Measurements from ENCODE around the gene TBC1D8.

The TBC1D8 gene

GRCh38 chr2:101041413-101041812 is 109.8 kb downstream of the TBC1D8 start:
- Histone ChIP-seq H3K36me3 (ENCODE audit: control insufficient read depth, insufficient read depth, low read length) (peaks cover 17% of the 10 kb centered on the region; the same call in 1 of the 2 replicates), H3K27ac (ENCODE audit: low read depth, low read length) (no peak overlapping the region), H3K4me1 (ENCODE audit: control insufficient read depth, insufficient read depth, low read length) (no peaks in the 10 kb centered on the region), H3K4me3 (ENCODE audit: low read depth, low read length) (no peak overlapping the region), H3K27me3 (ENCODE audit: control insufficient read depth, insufficient read depth, low read length) (no peaks in the 10 kb centered on the region), H3K9me3 (ENCODE audit: control insufficient read depth, insufficient read depth, low read depth, low read length) (no peaks in the 10 kb centered on the region), H3K9ac (ENCODE audit: low read length) (no peak overlapping the region)

- H3K4me1 ChIP-seq (ENCODE audit: control insufficient read depth, insufficient read depth, low read length): no peaks in the 10 kb centered on the region
- no peaks in the 10 kb centered on the region for H3K9me3 ChIP-seq (ENCODE audit: control insufficient read depth, insufficient read depth, low read depth, low read length)
- no peaks in the 10 kb centered on the region for H3K27me3 ChIP-seq (ENCODE audit: control insufficient read depth, insufficient read depth, low read length)
- H3K27ac ChIP-seq (ENCODE audit: low read depth, low read length): no peak overlapping the region
- no peak overlapping the region for H3K9ac ChIP-seq (ENCODE audit: low read length)
- peaks cover 16% of the 10 kb centered on the region; the same call in 1 of the 2 replicates for H3K36me3 ChIP-seq (ENCODE audit: control insufficient read depth, insufficient read depth, low read length)
- no peak overlapping the region for H3K4me3 ChIP-seq (ENCODE audit: low read depth, low read length)
Measured at GRCh38 chr2:101040761-101041160, 110.4 kb downstream of the TBC1D8 start.

- H3K4me3 ChIP-seq (ENCODE audit: low read depth, low read length): no peak overlapping the region
- no peak overlapping the region for H3K27ac ChIP-seq (ENCODE audit: low read depth, low read length)
- no peaks in the 10 kb centered on the region for H3K4me1 ChIP-seq (ENCODE audit: control insufficient read depth, insufficient read depth, low read length)
- H3K27me3 ChIP-seq (ENCODE audit: control insufficient read depth, insufficient read depth, low read length): no peaks in the 10 kb centered on the region
- no peak overlapping the region for H3K9ac ChIP-seq (ENCODE audit: low read length)
- peaks cover 23% of the 10 kb centered on the region; the same call in 1 of the 2 replicates for H3K36me3 ChIP-seq (ENCODE audit: control insufficient read depth, insufficient read depth, low read length)
- H3K9me3 ChIP-seq (ENCODE audit: control insufficient read depth, insufficient read depth, low read depth, low read length): no peaks in the 10 kb centered on the region
Measured at GRCh38 chr2:101040072-101040471, 111.1 kb downstream of the TBC1D8 start.

- peaks cover 29% of the 10 kb centered on the region for H3K36me3 ChIP-seq (ENCODE audit: control insufficient read depth, insufficient read depth, low read length)
- H3K9ac ChIP-seq (ENCODE audit: low read length): no peak overlapping the region
- no peaks in the 10 kb centered on the region for H3K9me3 ChIP-seq (ENCODE audit: control insufficient read depth, insufficient read depth, low read depth, low read length)
- H3K4me1 ChIP-seq (ENCODE audit: control insufficient read depth, insufficient read depth, low read length): no peaks in the 10 kb centered on the region
- H3K4me3 ChIP-seq (ENCODE audit: low read depth, low read length): no peak overlapping the region
- no peak overlapping the region for H3K27ac ChIP-seq (ENCODE audit: low read depth, low read length)
- no peaks in the 10 kb centered on the region for H3K27me3 ChIP-seq (ENCODE audit: control insufficient read depth, insufficient read depth, low read length)
Measured at GRCh38 chr2:101038455-101039255, 112.5 kb downstream of the TBC1D8 start.

GRCh38 chr2:101037161-101037755 is 113.9 kb downstream of the TBC1D8 start:
- H3K4me3 ChIP-seq (ENCODE audit: low read depth, low read length): no peak overlapping the region
- H3K27ac ChIP-seq (ENCODE audit: low read depth, low read length): no peak overlapping the region
- no peaks in the 10 kb centered on the region for H3K9me3 ChIP-seq (ENCODE audit: control insufficient read depth, insufficient read depth, low read depth, low read length)
- no peak overlapping the region for H3K9ac ChIP-seq (ENCODE audit: low read length)
- peaks cover 32% of the 10 kb centered on the region for H3K36me3 ChIP-seq (ENCODE audit: control insufficient read depth, insufficient read depth, low read length)
- H3K4me1 ChIP-seq (ENCODE audit: control insufficient read depth, insufficient read depth, low read length): no peaks in the 10 kb centered on the region
- no peaks in the 10 kb centered on the region for H3K27me3 ChIP-seq (ENCODE audit: control insufficient read depth, insufficient read depth, low read length)

- Histone ChIP-seq H3K4me3 (ENCODE audit: low read depth, low read length) (no peak overlapping the region), H3K9me3 (ENCODE audit: control insufficient read depth, insufficient read depth, low read depth, low read length) (no peaks in the 10 kb centered on the region), H3K36me3 (ENCODE audit: control insufficient read depth, insufficient read depth, low read length) (peaks cover 32% of the 10 kb centered on the region), H3K27ac (ENCODE audit: low read depth, low read length) (no peak overlapping the region), H3K9ac (ENCODE audit: low read length) (no peak overlapping the region), H3K27me3 (ENCODE audit: control insufficient read depth, insufficient read depth, low read length) (no peaks in the 10 kb centered on the region), H3K4me1 (ENCODE audit: control insufficient read depth, insufficient read depth, low read length) (no peaks in the 10 kb centered on the region)
Measured at GRCh38 chr2:101036562-101036961, 114.6 kb downstream of the TBC1D8 start.

GRCh38 chr2:101032084-101032776 is 119.0 kb downstream of the TBC1D8 start:
- peaks cover 30% of the 10 kb centered on the region for H3K36me3 ChIP-seq (ENCODE audit: control insufficient read depth, insufficient read depth, low read length)
- H3K27ac ChIP-seq (ENCODE audit: low read depth, low read length): no peak overlapping the region
- no peaks in the 10 kb centered on the region for H3K9me3 ChIP-seq (ENCODE audit: control insufficient read depth, insufficient read depth, low read depth, low read length)
- H3K27me3 ChIP-seq (ENCODE audit: control insufficient read depth, insufficient read depth, low read length): no peaks in the 10 kb centered on the region
- no peak overlapping the region for H3K9ac ChIP-seq (ENCODE audit: low read length)
- peaks cover under 1% of the 10 kb centered on the region; the same call in 1 of the 2 replicates for H3K4me1 ChIP-seq (ENCODE audit: control insufficient read depth, insufficient read depth, low read length)
- H3K4me3 ChIP-seq (ENCODE audit: low read depth, low read length): no peak overlapping the region

GRCh38 chr2:101030866-101031554 is 120.2 kb downstream of the TBC1D8 start:
- Histone ChIP-seq H3K36me3 (ENCODE audit: control insufficient read depth, insufficient read depth, low read length) (peaks cover 30% of the 10 kb centered on the region), H3K27ac (ENCODE audit: low read depth, low read length) (no peak overlapping the region), H3K4me1 (ENCODE audit: control insufficient read depth, insufficient read depth, low read length) (peaks cover 13% of the 10 kb centered on the region), H3K9me3 (ENCODE audit: control insufficient read depth, insufficient read depth, low read depth, low read length) (no peaks in the 10 kb centered on the region), H3K9ac (ENCODE audit: low read length) (no peak overlapping the region), H3K4me3 (ENCODE audit: low read depth, low read length) (no peak overlapping the region), H3K27me3 (ENCODE audit: control insufficient read depth, insufficient read depth, low read length) (no peaks in the 10 kb centered on the region)

GRCh38 chr2:101027852-101028251 is 123.3 kb downstream of the TBC1D8 start:
- H3K9me3 ChIP-seq (ENCODE audit: control insufficient read depth, insufficient read depth, low read depth, low read length): no peaks in the 10 kb centered on the region
- H3K4me1 ChIP-seq (ENCODE audit: control insufficient read depth, insufficient read depth, low read length): peaks cover 22% of the 10 kb centered on the region
- H3K36me3 ChIP-seq (ENCODE audit: control insufficient read depth, insufficient read depth, low read length): peaks cover 19% of the 10 kb centered on the region
- no peak overlapping the region for H3K27ac ChIP-seq (ENCODE audit: low read depth, low read length)
- H3K4me3 ChIP-seq (ENCODE audit: low read depth, low read length): no peak overlapping the region
- no peaks in the 10 kb centered on the region for H3K27me3 ChIP-seq (ENCODE audit: control insufficient read depth, insufficient read depth, low read length)
- H3K9ac ChIP-seq (ENCODE audit: low read length): no peak overlapping the region

GRCh38 chr2:101026923-101027469 is 124.2 kb downstream of the TBC1D8 start:
- Histone ChIP-seq H3K9me3 (ENCODE audit: control insufficient read depth, insufficient read depth, low read depth, low read length) (no peaks in the 10 kb centered on the region), H3K36me3 (ENCODE audit: control insufficient read depth, insufficient read depth, low read length) (peaks cover 23% of the 10 kb centered on the region), H3K4me3 (ENCODE audit: low read depth, low read length) (no peak overlapping the region), H3K27ac (ENCODE audit: low read depth, low read length) (no peak overlapping the region), H3K27me3 (ENCODE audit: control insufficient read depth, insufficient read depth, low read length) (no peaks in the 10 kb centered on the region), H3K9ac (ENCODE audit: low read length) (no peak overlapping the region), H3K4me1 (ENCODE audit: control insufficient read depth, insufficient read depth, low read length) (peaks cover 22% of the 10 kb centered on the region)

All from HUES6 (cell line).